Upper lobe of right lung (tissue), 1 donor: Measurements from ENCODE around the gene ALKBH1. TPM values are rescaled to one million over a fixed set of nuclear protein-coding genes. Genes with fewer than 3 reads are reported as not detected.

Source experiments
- ATAC-seq: fragments of 200-7000 bp; cut with Tn5 transposase; one replicate; pipeline ENCODE4 v1.9.1; 2020; ENCODE audit warnings: mild to moderate bottlenecking, moderate library complexity
- DNase-seq: peaks from one replicate; pipeline ENCODE4 v3.0.0-alpha.2; 2020
- H3K27ac ChIP-seq: fragments of 200-600 bp; one replicate; pipeline ENCODE4 v1.8.0; 2022
- H3K27me3 ChIP-seq: fragments of 200-600 bp; one replicate; pipeline ENCODE4 v1.8.0; 2022; ENCODE audit warnings: mild to moderate bottlenecking
- H3K36me3 ChIP-seq: fragments of 200-600 bp; one replicate; pipeline ENCODE4 v1.8.0; 2022
- H3K4me1 ChIP-seq: fragments of 200-600 bp; one replicate; pipeline ENCODE4 v1.8.0; 2022
- H3K4me3 ChIP-seq: fragments of 200-600 bp; one replicate; pipeline ENCODE4 v1.8.0; 2022; ENCODE audit warnings: mild to moderate bottlenecking
- H3K9me3 ChIP-seq: fragments of 200-600 bp; one replicate; pipeline ENCODE4 v1.8.0; 2022
- CTCF ChIP-seq: fragments of 200-600 bp; IDR thresholded peaks from one replicate; pipeline ENCODE4 v1.8.0; 2022; ENCODE audit warnings: antibody characterized with exemption
- intact Hi-C: fragments of 100-400 bp; cut with DNase I; formaldehyde crosslinking; loops from one replicate; pipeline ENCODE4 v1.11.0; 2022
- total RNA-seq: library from RNA; stranded (reverse); fragmentation: NEBNext Ultra II Directional; extraction: Animal tissue kit (Norgen Biotek cat#: 25700); gene quantifications from one replicate; pipeline ENCODE4 v1.2.1, GENCODE V29; 2021
- donor health status: DM: no; HTN: yes; CAD: no; lungs with severe emphysema.

The ALKBH1 gene
- total RNA-seq, 1 donor from 2014 or later: 11.6 TPM

- no peak overlapping the region for H3K27ac ChIP-seq
- DNase-seq (no peak), ATAC-seq (no peak)
- no peak overlapping the region for H3K4me3 ChIP-seq
- no peaks in the 10 kb centered on the region for H3K36me3 ChIP-seq
- H3K4me1 ChIP-seq: no peaks in the 10 kb centered on the region
- no peak for TF ChIP-seq CTCF
- H3K9me3 ChIP-seq: no peaks in the 10 kb centered on the region
- H3K27me3 ChIP-seq: no peaks in the 10 kb centered on the region
- intact Hi-C loops: no loop called here
Measured at GRCh38 chr14:77630111-77630510, 77.7 kb downstream of the ALKBH1 start.

GRCh38 chr14:77625360-77625759 is 82.5 kb downstream of the ALKBH1 start:
- Histone ChIP-seq H3K9me3 (no peaks in the 10 kb centered on the region), H3K27me3 (no peaks in the 10 kb centered on the region), H3K36me3 (no peaks in the 10 kb centered on the region), H3K27ac (no peak overlapping the region), H3K4me1 (no peaks in the 10 kb centered on the region), H3K4me3 (no peak overlapping the region)
- ATAC-seq: no peak
- intact Hi-C loops: no loop called here
- TF ChIP-seq CTCF: no peak
- no peak for DNase-seq

GRCh38 chr14:77623201-77623600 is 84.6 kb downstream of the ALKBH1 start:
- Histone ChIP-seq H3K36me3 (no peaks in the 10 kb centered on the region), H3K9me3 (no peaks in the 10 kb centered on the region), H3K27ac (no peak overlapping the region), H3K4me1 (no peaks in the 10 kb centered on the region), H3K4me3 (no peak overlapping the region), H3K27me3 (no peaks in the 10 kb centered on the region)
- ATAC-seq: no peak
- DNase-seq: no peak
- no peak for TF ChIP-seq CTCF
- intact Hi-C loops: no loop called here

Other genes with a start within 250 kb of the ALKBH1 start
- gene AHSA1, start 249.9 kb downstream of the ALKBH1 start, total RNA-seq: 120 TPM
- gene ISM2, start 209.2 kb downstream of the ALKBH1 start, total RNA-seq: not detected
- gene SPTLC2, start 91.4 kb downstream of the ALKBH1 start, total RNA-seq: 44.2 TPM
- 71.1 TPM for gene SLIRP, start 80 bp upstream of the ALKBH1 start, total RNA-seq
- gene SNW1, start 53.1 kb upstream of the ALKBH1 start, total RNA-seq: 64.7 TPM
- 8.5 TPM for gene ADCK1, start 92.1 kb upstream of the ALKBH1 start, total RNA-seq